Measurements from ENCODE around the gene MAP2K2. TPM values are rescaled to one million over a fixed set of nuclear protein-coding genes. Genes with fewer than 3 reads are reported as not detected.

The MAP2K2 gene
- polyA plus RNA-seq, 3 donors: 30.5 to 94.5 (median 40.2) TPM

DNA sequence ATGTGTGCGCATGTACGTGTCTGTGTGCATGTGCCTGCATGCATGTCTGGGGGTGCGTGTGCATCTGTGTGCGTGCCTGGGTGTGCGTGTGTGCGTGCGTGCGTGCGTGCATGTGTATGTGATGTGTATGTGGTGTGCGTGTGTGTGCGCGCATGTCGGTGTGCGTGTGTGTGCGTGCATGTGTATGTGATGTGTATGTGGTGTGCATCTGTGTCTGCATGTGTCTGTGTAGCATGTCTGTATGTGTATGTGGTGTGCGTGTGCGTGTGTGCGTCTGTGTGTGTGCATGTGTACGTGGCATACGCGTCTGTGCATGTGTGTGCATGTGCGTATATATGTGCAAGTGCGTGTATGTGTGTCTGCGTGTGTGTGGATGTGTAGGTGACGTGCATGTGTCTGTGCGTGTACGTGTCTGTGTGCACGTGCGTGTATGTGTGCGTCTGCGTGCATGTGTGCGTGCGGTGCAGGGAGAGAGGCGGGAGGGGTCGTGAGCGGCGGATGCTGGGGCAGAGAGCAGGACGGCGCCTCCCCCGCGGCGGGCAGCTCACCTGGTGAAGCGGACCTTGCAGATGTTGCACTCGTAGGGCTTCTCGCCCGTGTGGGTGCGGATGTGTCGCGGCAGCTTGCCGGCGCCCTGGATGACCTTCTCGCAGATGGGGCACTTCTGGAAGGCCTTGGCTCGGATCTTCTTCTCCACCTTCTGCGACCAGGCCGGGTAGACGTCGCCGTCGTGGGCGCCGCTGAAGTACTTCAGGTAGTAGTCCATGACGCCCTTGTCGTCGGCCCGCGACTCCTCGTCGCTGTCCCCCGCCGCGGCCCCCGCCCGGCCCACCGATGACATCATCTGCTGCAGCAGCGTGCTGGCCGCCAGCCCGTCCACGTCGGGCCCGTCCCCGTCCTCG lies 70.2 kb downstream of the MAP2K2 start:
- H3K4me3 Mint-ChIP-seq: peak overlapping the region; percentile 83 to 85
- peaks cover 41 to 59% of the 10 kb centered on the region in 2 donors for H3K36me3 ChIP-seq (replicated peaks in 1 of 2; ENCODE audit: control insufficient read depth in 1 of 2, insufficient read depth in 2 of 2, low read length in 2 of 2)
- intact Hi-C loops (cut with micrococcal nuclease): loop anchor here in 1 of 2 donors (2.0 kb wide), 1 partner anchor 13 kb away; the partner anchor contains the start of gene ZBTB7A
- peaks cover 85% of the 10 kb centered on the region for H4K20me1 ChIP-seq (ENCODE audit: insufficient read depth, low read length)
- peaks cover 0 to 6% (median 2%) of the 10 kb centered on the region in 7 donors for H3K9me3 Mint-ChIP-seq
- peak overlapping the region in 2 of 3 experiments; percentile 16 to 55 for H3K4me3 ChIP-seq (replicated peaks in 1 of 3; ENCODE audit: low read depth in 2 of 3, low read length in 3 of 3)
- peaks cover 0 to 3% (median 1%) of the 10 kb centered on the region in 3 donors for H3K27me3 Mint-ChIP-seq (ENCODE audit: low read depth in 3 of 3)
- H3K9ac ChIP-seq (ENCODE audit: insufficient read depth, low read length, poor library complexity, severe bottlenecking): no peak overlapping the region
- 91% methylated on average over 79 of the region's 82 CpGs for WGBS (ENCODE audit: insufficient coverage)
- H3K4me1 Mint-ChIP-seq: peaks cover 59% of the 10 kb centered on the region
- TF ChIP-seq, protein P1, sequence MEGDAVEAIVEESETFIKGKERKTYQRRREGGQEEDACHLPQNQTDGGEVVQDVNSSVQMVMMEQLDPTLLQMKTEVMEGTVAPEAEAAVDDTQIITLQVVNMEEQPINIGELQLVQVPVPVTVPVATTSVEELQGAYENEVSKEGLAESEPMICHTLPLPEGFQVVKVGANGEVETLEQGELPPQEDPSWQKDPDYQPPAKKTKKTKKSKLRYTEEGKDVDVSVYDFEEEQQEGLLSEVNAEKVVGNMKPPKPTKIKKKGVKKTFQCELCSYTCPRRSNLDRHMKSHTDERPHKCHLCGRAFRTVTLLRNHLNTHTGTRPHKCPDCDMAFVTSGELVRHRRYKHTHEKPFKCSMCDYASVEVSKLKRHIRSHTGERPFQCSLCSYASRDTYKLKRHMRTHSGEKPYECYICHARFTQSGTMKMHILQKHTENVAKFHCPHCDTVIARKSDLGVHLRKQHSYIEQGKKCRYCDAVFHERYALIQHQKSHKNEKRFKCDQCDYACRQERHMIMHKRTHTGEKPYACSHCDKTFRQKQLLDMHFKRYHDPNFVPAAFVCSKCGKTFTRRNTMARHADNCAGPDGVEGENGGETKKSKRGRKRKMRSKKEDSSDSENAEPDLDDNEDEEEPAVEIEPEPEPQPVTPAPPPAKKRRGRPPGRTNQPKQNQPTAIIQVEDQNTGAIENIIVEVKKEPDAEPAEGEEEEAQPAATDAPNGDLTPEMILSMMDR (IDR thresholded peaks at IDR 0.05): no peak
- H3K27ac ChIP-seq (ENCODE audit: low read depth in 1 of 2, low read length in 2 of 2): peak overlapping the region; percentile 93 to 100
- H2AFZ ChIP-seq (ENCODE audit: insufficient read depth, low read depth, low read length, poor library complexity, severe bottlenecking): no peak overlapping the region
- peaks cover 58 to 75% of the 10 kb centered on the region in 2 donors for H3K36me3 Mint-ChIP-seq
- peaks cover 55 to 69% of the 10 kb centered on the region in 2 donors for H3K4me1 ChIP-seq (ENCODE audit: control insufficient read depth in 1 of 2, insufficient read depth in 2 of 2, low read length in 2 of 2)
- H3K27ac Mint-ChIP-seq: peak overlapping the region; percentile 96 to 99 (median 98)
- H3K4me2 ChIP-seq (replicated peaks; ENCODE audit: extremely low read depth, low read length, poor library complexity, severe bottlenecking): peak overlapping the region; percentile 62
- no peaks in the 10 kb centered on the region for H3K27me3 ChIP-seq (ENCODE audit: control insufficient read depth in 2 of 2, insufficient read depth in 2 of 2, low read length in 2 of 2)
- DNase-seq: no peak
- no peaks in the 10 kb centered on the region for H3K9me3 ChIP-seq (replicated peaks in 1 of 2; ENCODE audit: control insufficient read depth in 1 of 2, insufficient read depth in 1 of 2, low read length in 2 of 2)
- peaks cover 99% of the 10 kb centered on the region for H3K79me2 ChIP-seq (ENCODE audit: insufficient read depth, low read length)

DNA sequence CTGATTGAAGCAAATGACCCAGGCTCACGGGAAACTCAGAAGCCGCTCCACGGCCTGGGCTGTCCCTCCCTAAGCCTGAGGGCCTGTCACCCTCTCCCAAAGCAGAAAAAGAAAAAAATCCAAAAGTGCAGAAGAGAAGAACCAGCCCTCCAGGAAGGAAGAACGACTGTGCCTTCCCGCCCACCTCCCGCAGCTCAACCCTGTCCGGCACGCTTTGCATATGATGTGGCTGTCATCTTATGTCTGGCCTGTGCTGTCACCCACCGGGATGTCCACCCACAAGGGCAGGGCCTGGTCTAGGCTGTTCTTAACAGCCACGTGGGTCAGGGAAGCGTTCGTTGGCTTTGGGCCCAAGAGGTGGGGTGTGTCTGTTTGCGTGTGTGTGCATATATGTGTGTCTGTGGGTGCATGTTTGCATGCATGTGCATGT lies 70.9 kb downstream of the MAP2K2 start:
- H3K4me2 ChIP-seq (replicated peaks; ENCODE audit: extremely low read depth, low read length, poor library complexity, severe bottlenecking): peak overlapping the region; percentile 62
- Mint-ChIP-seq H3K4me1 (peaks cover 56% of the 10 kb centered on the region), H3K36me3 (peaks cover 62 to 81% of the 10 kb centered on the region in 2 donors), H3K27me3 (ENCODE audit: low read depth in 3 of 3) (peaks cover 0 to 3% (median 0%) of the 10 kb centered on the region in 3 donors), H3K27ac (peak overlapping the region; percentile 96 to 99 (median 98)), H3K4me3 (peak overlapping the region; percentile 83 to 85), H3K9me3 (peaks cover 0 to 6% (median 2%) of the 10 kb centered on the region in 7 donors)
- H2AFZ ChIP-seq (ENCODE audit: insufficient read depth, low read depth, low read length, poor library complexity, severe bottlenecking): no peak overlapping the region
- H3K4me3 ChIP-seq (replicated peaks in 1 of 3; ENCODE audit: low read depth in 2 of 3, low read length in 3 of 3): peak overlapping the region in 2 of 3 experiments; percentile 16 to 55
- H3K27me3 ChIP-seq (ENCODE audit: control insufficient read depth in 2 of 2, insufficient read depth in 2 of 2, low read length in 2 of 2): no peaks in the 10 kb centered on the region
- H3K36me3 ChIP-seq (replicated peaks in 1 of 2; ENCODE audit: control insufficient read depth in 1 of 2, insufficient read depth in 2 of 2, low read length in 2 of 2): peaks cover 47 to 66% of the 10 kb centered on the region in 2 donors
- peak overlapping the region; percentile 96 for H3K9ac ChIP-seq (ENCODE audit: insufficient read depth, low read length, poor library complexity, severe bottlenecking)
- peaks cover 49 to 62% of the 10 kb centered on the region in 2 donors for H3K4me1 ChIP-seq (ENCODE audit: control insufficient read depth in 1 of 2, insufficient read depth in 2 of 2, low read length in 2 of 2)
- peaks cover 90% of the 10 kb centered on the region for H4K20me1 ChIP-seq (ENCODE audit: insufficient read depth, low read length)
- intact Hi-C loops (cut with micrococcal nuclease): loop anchor here in 1 of 2 donors (2.0 kb wide), 1 partner anchor 14 kb away; the partner anchor contains the start of gene ZBTB7A
- TF ChIP-seq, protein P1 (IDR thresholded peaks at IDR 0.05): no peak
- H3K79me2 ChIP-seq (ENCODE audit: insufficient read depth, low read length): peaks cover 99% of the 10 kb centered on the region
- DNase-seq: peak; percentile 59 to 65 (median 60)
- H3K9me3 ChIP-seq (replicated peaks in 1 of 2; ENCODE audit: control insufficient read depth in 1 of 2, insufficient read depth in 1 of 2, low read length in 2 of 2): no peaks in the 10 kb centered on the region
- peak overlapping the region; percentile 93 to 100 for H3K27ac ChIP-seq (ENCODE audit: low read depth in 1 of 2, low read length in 2 of 2)
- WGBS (ENCODE audit: insufficient coverage): 13% methylated on average over 12 of the region's 13 CpGs

Data from CD14-positive monocyte (primary cell).